SKM-1 treated with dmso at 0.1 percent for 144 hours (cell line): ENCODE measurements around the gene PEMT.

ENCODE experiments used
- DNase-seq: peaks from one replicate; lab custom pipeline; 2025; ENCODE audit not compliant: unreplicated experiment; lab: John Stamatoyannopoulos, UW

The PEMT gene

GRCh38 chr17:17505151-17505550 is 86.4 kb downstream of the PEMT start:
- no peak for DNase-seq

- no peak for DNase-seq
Observed at GRCh38 chr17:17504341-17505140, 87.0 kb downstream of the PEMT start.

- DNase-seq: no peak
Observed at GRCh38 chr17:17503566-17504130, 87.9 kb downstream of the PEMT start.

GRCh38 chr17:17502741-17503565 is 88.6 kb downstream of the PEMT start:
- no peak for DNase-seq

- no peak for DNase-seq
Observed at GRCh38 chr17:17500999-17501605, 90.4 kb downstream of the PEMT start.

GRCh38 chr17:17499402-17500145 is 91.9 kb downstream of the PEMT start:
- no peak for DNase-seq

- DNase-seq: no peak
Observed at GRCh38 chr17:17498606-17499301, 92.8 kb downstream of the PEMT start.

GRCh38 chr17:17497845-17498520 is 93.5 kb downstream of the PEMT start:
- DNase-seq: no peak

- no peak for DNase-seq
Observed at GRCh38 chr17:17497065-17497844, 94.3 kb downstream of the PEMT start.

- DNase-seq: peak; percentile 69
Observed at GRCh38 chr17:17496189-17497064, 95.1 kb downstream of the PEMT start, which contains the start of gene RASD1. RASD1 (minus strand) TSS chr17:17496395; CDS start chr17:17496181, 214 bp downstream.

- no peak for DNase-seq
Observed at GRCh38 chr17:17495536-17496188, 95.8 kb downstream of the PEMT start.

GRCh38 chr17:17494870-17495535 is 96.5 kb downstream of the PEMT start:
- no peak for DNase-seq

- DNase-seq: no peak
Observed at GRCh38 chr17:17494499-17494869, 97.0 kb downstream of the PEMT start.

- DNase-seq: no peak
Observed at GRCh38 chr17:17493986-17494466, 97.5 kb downstream of the PEMT start.

- DNase-seq: no peak
Observed at GRCh38 chr17:17493249-17493985, 98.1 kb downstream of the PEMT start.

- DNase-seq: no peak
Observed at GRCh38 chr17:17492571-17492970, 98.9 kb downstream of the PEMT start.
